Breast epithelium (tissue), 4 donors: ENCODE measurements around the gene RASA4B. TPM values are rescaled to one million over a fixed set of nuclear protein-coding genes. Genes with fewer than 3 reads are reported as not detected.
"Not testable (repeated sequence)": the region's sequence is repeated elsewhere in the genome, so short reads cannot be mapped to it uniquely, and the experiment has no call there.

ENCODE experiments used
- DNase-seq, 2 donors: peaks; one replicate each; pipeline ENCODE4 v3.0.0-alpha.2; 2019; ENCODE audit warnings: low spot score in 2 of 2
- H3K27ac ChIP-seq, 2 donors: fragments of 200-600 bp; sonication (generic) in 1 of 2; one replicate each; pipeline ENCODE4 v1.5.1; 2016 to 2019; ENCODE audit warnings: mild to moderate bottlenecking in 1 of 2
- H3K27me3 ChIP-seq, 2 donors: fragments of 200-600 bp; sonication (generic) in 1 of 2; one replicate each; pipeline versions ENCODE4 v1.5.1 to v1.6.0; 2017 to 2019; ENCODE audit warnings: control low read depth in 1 of 2, mild to moderate bottlenecking in 1 of 2
- H3K36me3 ChIP-seq: fragments of 200-600 bp; one replicate; pipeline ENCODE4 v1.5.1; 2019
- H3K4me1 ChIP-seq, 2 donors: fragments of 200-600 bp; sonication (generic); one replicate each; pipeline ENCODE4 v1.5.1; 2016 to 2019; ENCODE audit warnings: control low read depth in 1 of 2
- H3K4me3 ChIP-seq, 3 donors: fragments of 200-600 bp; sonication (generic); 1 replicate in 2 of 3; 2 replicates in 1 of 3; pipeline ENCODE4 v1.5.1; 2016 to 2019; ENCODE audit warnings: mild to moderate bottlenecking in 3 of 3, moderate library complexity in 2 of 3
- H3K9me3 ChIP-seq, 2 donors: fragments of 200-600 bp; sonication (generic) in 1 of 2; one replicate each; pipeline ENCODE4 v1.5.1; 2016 to 2019; ENCODE audit warnings: control low read depth in 1 of 2
- POLR2A ChIP-seq: fragments of 450-650 bp; IDR thresholded peaks from one replicate; pipeline ENCODE4 v1.6.1; 2016; ENCODE audit warnings: antibody characterized with exemption, mild to moderate bottlenecking, moderate library complexity
- POLR2AphosphoS5 ChIP-seq, 3 donors: sonication (generic); formaldehyde crosslinking; IDR thresholded peaks; one replicate each; pipeline ENCODE4 v1.6.1; 2017; ENCODE audit warnings: antibody characterized with exemption in 3 of 3
- intact Hi-C: fragments of 100-400 bp; cut with DNase I; formaldehyde crosslinking; loops from one replicate; pipeline ENCODE4 v1.15.1; 2023; ENCODE audit warnings: low total_unique reads
- total RNA-seq, 3 donors: library from RNA; depleted of rRNA; stranded (reverse); fragments of >200 nt; gene quantifications; one replicate each; pipeline ENCODE4 v1.1.0, GENCODE V29; 2016
- TF ChIP-seq, protein P1 (sequence below), 3 donors: fragments of 450-650 bp; IDR thresholded peaks; one replicate each; pipeline ENCODE4 v1.5.1; 2016 to 2017; ENCODE audit warnings: antibody characterized with exemption in 3 of 3, mild to moderate bottlenecking in 3 of 3, moderate library complexity in 3 of 3

RASA4B gene
- total RNA-seq, 3 donors from 2014 or later, result 3.7 to 11.1 (median 7.2) TPM

DNA sequence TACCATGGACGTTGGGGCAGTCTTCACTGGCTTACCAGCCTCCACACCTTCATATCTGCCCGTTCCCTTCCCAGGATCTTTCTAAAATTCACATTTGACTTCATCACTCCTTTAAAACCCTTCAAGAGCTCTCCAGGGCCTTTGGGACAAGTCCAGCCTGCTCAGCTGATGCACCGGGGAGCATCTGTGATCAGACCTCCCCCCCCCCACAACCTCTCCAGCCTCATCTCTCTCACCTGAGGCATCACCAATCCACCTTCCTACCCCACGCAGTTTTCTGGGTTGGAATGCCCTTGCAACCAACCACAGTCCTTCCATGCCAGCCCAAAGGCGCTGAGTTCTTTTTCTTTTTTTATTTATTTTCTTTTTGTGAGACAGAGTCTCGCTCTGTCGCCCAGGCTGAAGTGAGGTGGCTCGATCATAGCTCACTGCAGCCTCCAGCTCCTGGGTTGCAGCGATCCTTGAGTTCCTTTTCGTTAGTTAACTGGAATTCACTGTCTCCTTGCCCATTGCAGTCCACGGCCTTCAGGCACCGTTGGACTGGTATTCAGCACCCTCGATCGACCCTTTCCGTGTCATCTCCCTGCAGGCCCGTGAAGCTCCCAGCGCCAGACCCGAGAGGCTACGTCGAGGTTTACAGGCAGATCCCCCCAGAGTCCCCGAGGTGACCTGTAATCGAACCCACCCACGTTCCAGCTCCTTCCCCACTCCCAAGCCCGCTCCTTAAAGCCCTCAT, 53.6 kb downstream of the RASA4B start:
- Histone ChIP-seq H3K4me1 (peaks cover 0 to 10% of the 10 kb centered on the region in 2 donors), H3K27me3 (no peaks in the 10 kb centered on the region), H3K27ac (peak overlapping the region; percentile 71 to 84), H3K4me3 (peak overlapping the region; percentile 94 to 100 (median 98)), H3K9me3 (no peaks in the 10 kb centered on the region), H3K36me3 (no peaks in the 10 kb centered on the region)
- DNase-seq, result no peak
- intact Hi-C loops, result no loop called here
- no peak for TF ChIP-seq POLR2A
- TF ChIP-seq POLR2AphosphoS5 (IDR thresholded peaks at IDR 0.05), result no peak

DNA sequence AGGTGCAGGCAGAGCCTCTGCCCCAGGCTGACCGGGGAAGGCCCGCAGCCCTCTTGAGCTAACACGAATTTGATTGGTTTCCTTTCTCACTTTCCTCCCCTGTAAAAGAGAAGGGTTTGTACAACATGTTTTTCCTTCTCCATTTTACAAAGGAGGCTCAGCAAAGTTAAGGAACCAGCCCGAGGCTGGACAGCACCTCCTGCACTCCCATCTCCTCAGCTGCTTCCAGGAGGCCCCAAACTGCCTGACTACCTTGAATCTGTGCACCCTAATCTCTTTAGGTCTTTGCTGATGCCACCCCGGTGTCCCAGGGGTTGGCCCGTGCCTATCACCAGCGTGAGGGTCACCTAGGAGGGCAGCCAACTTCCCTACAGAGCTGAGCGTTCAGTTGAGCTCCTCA, 57.1 kb downstream of the RASA4B start:
- no peak for DNase-seq
- intact Hi-C loops, result no loop called here
- TF ChIP-seq POLR2A (no peak), POLR2AphosphoS5 (IDR thresholded peaks at IDR 0.05) (no peak)
- TF ChIP-seq, protein P1, sequence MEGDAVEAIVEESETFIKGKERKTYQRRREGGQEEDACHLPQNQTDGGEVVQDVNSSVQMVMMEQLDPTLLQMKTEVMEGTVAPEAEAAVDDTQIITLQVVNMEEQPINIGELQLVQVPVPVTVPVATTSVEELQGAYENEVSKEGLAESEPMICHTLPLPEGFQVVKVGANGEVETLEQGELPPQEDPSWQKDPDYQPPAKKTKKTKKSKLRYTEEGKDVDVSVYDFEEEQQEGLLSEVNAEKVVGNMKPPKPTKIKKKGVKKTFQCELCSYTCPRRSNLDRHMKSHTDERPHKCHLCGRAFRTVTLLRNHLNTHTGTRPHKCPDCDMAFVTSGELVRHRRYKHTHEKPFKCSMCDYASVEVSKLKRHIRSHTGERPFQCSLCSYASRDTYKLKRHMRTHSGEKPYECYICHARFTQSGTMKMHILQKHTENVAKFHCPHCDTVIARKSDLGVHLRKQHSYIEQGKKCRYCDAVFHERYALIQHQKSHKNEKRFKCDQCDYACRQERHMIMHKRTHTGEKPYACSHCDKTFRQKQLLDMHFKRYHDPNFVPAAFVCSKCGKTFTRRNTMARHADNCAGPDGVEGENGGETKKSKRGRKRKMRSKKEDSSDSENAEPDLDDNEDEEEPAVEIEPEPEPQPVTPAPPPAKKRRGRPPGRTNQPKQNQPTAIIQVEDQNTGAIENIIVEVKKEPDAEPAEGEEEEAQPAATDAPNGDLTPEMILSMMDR (IDR thresholded peaks at IDR 0.05), result no peak
- Histone ChIP-seq H3K36me3 (no peaks in the 10 kb centered on the region), H3K27ac (no peak overlapping the region), H3K27me3 (no peaks in the 10 kb centered on the region), H3K4me1 (peaks cover 0 to 10% of the 10 kb centered on the region in 2 donors), H3K4me3 (no peak overlapping the region), H3K9me3 (no peaks in the 10 kb centered on the region)

DNA sequence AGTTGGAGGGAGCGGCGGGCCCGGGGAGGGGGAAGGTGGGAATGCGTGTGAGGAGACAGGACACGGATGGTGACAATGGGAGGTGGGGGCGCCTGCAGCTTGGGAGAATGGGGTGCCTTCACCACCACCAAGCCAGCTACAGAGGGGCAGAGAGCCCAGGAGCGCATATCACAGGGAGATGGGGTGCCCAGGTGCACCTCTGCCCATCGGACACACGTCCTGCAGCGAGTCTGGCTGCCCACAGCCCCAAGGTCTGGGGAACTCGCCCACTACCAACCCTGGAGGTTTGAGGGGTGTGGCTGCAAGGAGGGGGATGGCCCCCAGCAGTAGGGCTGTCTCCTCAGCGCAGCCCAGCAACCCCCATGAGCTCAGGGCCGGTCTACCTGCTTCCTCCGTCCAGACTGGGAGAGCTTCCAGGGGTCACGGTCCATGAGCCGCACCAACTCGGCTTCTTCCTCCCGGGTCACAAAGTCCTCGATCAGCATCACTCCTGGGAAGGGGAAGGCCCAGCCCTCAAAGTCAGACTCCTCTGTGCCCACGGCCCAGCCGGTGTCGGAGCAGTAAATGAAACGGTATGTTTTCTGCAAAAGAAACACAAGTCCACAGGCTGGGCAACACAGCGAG, 58.2 kb downstream of the RASA4B start:
- H3K9me3 ChIP-seq, result no peaks in the 10 kb centered on the region
- no peak for DNase-seq
- H3K27ac ChIP-seq, result no peak overlapping the region
- no peaks in the 10 kb centered on the region for H3K27me3 ChIP-seq
- no peak overlapping the region for H3K4me3 ChIP-seq
- intact Hi-C loops, result no loop called here
- H3K36me3 ChIP-seq, result no peaks in the 10 kb centered on the region
- TF ChIP-seq POLR2A, result no peak
- TF ChIP-seq, protein P1 (IDR thresholded peaks at IDR 0.05), result no peak
- TF ChIP-seq POLR2AphosphoS5 (IDR thresholded peaks at IDR 0.05), result no peak
- H3K4me1 ChIP-seq, result peaks cover 0 to 10% of the 10 kb centered on the region in 2 donors

DNA sequence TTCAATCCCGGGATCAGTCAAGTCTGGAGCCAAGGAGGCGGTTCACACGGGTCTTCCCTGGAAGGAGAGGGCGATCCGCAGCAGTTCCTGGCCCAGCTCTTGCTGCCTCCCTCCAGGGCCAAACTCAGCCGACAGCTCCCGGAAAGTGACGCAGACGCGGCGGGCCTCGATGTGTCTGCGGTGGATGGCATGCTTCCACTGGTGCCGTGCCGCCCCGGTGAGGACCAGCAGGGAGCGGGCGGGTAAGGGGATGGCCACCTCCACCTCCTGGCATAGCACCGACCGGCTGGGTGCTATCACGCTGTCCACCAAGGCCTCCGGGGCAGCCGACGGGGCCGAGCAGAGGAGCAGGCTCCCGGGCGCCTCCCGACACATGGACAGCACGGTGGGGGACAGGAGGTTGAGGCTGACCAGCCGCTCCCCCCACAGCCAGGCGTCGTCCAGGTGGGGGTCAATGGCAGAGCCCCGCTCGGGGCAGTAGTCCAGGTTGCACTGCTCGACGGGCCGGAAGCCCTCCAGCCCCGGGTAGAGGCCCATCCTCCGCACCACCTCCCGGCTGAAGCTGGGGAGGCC, 60.1 kb downstream of the RASA4B start:
- intact Hi-C loops, result no loop called here
- no peaks in the 10 kb centered on the region for H3K4me1 ChIP-seq
- no peaks in the 10 kb centered on the region for H3K36me3 ChIP-seq
- no peak overlapping the region for H3K27ac ChIP-seq
- no peak for TF ChIP-seq POLR2AphosphoS5 (IDR thresholded peaks at IDR 0.05)
- TF ChIP-seq POLR2A, result no peak
- TF ChIP-seq, protein P1 (IDR thresholded peaks at IDR 0.05), result no peak
- H3K4me3 ChIP-seq, result no peak overlapping the region
- no peak for DNase-seq
- H3K9me3 ChIP-seq, result no peaks in the 10 kb centered on the region
- no peaks in the 10 kb centered on the region for H3K27me3 ChIP-seq

DNA sequence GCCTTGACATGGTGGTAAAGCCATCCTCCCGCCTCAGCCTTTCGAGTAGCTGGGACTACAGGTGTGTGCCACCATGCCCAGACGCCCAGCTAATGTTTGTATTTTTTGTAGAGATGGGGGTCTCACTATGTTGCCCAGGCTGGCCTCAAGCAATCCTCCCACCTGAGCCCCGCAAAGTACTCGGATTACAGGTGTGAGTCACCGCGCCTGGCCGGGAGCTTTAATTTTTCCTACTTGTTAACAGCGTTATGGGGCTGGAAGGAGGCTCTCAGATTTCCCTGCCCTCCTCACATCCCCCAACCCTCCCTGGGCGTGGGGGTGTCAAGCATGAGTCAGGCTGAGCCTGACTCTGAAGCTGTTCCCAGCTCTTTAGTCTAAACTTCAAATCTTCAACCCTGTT, 61.2 kb downstream of the RASA4B start:
- intact Hi-C loops, result no loop called here
- Histone ChIP-seq H3K9me3 (no peaks in the 10 kb centered on the region), H3K4me3 (no peak overlapping the region), H3K27me3 (no peaks in the 10 kb centered on the region), H3K4me1 (no peaks in the 10 kb centered on the region), H3K36me3 (no peaks in the 10 kb centered on the region), H3K27ac (no peak overlapping the region)
- no peak for TF ChIP-seq POLR2AphosphoS5 (IDR thresholded peaks at IDR 0.05)
- no peak for DNase-seq

DNA sequence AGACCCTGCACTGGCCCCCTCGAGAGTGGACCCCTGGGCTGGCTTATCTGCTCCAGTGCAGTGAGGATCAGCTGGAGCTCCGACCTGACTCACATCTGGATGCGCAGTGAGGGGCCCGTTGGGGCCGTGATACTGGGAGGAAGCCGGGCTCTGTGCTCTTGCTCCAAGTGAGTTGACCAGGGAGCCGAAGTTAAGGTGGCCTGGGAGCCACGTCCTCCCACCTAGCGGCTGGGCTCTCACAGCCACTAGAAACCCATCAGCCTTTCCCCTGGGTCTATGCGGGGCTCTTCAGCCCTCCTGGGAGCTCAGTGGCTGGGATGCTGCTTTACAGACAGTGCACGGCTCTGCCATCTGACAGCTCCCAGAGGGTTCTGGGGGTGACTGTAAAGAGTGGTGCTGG, 62.0 kb downstream of the RASA4B start:
- Histone ChIP-seq H3K27ac (no peak overlapping the region), H3K27me3 (no peaks in the 10 kb centered on the region), H3K4me3 (no peak overlapping the region), H3K9me3 (no peaks in the 10 kb centered on the region), H3K4me1 (no peaks in the 10 kb centered on the region), H3K36me3 (no peaks in the 10 kb centered on the region)
- intact Hi-C loops, result no loop called here
- no peak for DNase-seq
- TF ChIP-seq, protein P1 (IDR thresholded peaks at IDR 0.05), result no peak
- TF ChIP-seq POLR2AphosphoS5 (IDR thresholded peaks at IDR 0.05) (no peak), POLR2A (no peak)

DNA sequence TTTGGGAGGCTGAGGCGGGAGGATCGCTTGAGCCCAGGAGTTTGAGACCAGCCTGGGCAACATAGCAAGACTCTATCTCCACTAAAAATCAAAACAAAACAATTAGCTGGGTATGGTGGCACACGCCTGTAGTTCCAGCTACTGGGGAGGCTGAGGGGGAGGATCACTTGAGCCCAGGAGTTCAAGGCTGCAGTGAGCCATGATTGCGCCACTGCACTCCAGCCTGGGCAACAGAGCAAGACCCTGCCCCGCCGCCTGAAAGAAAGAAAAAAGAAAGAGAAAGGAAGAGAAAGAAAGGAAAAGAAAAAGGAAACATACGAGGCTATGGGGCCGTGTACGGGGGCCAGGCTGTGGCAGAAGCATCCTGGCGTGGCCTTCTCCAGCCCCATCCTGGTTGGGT, 62.6 kb downstream of the RASA4B start:
- H3K9me3 ChIP-seq, H3K27me3 ChIP-seq, H3K4me3 ChIP-seq, intact Hi-C loops, H3K4me1 ChIP-seq, DNase-seq, H3K27ac ChIP-seq, H3K36me3 ChIP-seq: not testable (repeated sequence)
